ENCODE results near the gene OPALIN.

The OPALIN gene

DNA sequence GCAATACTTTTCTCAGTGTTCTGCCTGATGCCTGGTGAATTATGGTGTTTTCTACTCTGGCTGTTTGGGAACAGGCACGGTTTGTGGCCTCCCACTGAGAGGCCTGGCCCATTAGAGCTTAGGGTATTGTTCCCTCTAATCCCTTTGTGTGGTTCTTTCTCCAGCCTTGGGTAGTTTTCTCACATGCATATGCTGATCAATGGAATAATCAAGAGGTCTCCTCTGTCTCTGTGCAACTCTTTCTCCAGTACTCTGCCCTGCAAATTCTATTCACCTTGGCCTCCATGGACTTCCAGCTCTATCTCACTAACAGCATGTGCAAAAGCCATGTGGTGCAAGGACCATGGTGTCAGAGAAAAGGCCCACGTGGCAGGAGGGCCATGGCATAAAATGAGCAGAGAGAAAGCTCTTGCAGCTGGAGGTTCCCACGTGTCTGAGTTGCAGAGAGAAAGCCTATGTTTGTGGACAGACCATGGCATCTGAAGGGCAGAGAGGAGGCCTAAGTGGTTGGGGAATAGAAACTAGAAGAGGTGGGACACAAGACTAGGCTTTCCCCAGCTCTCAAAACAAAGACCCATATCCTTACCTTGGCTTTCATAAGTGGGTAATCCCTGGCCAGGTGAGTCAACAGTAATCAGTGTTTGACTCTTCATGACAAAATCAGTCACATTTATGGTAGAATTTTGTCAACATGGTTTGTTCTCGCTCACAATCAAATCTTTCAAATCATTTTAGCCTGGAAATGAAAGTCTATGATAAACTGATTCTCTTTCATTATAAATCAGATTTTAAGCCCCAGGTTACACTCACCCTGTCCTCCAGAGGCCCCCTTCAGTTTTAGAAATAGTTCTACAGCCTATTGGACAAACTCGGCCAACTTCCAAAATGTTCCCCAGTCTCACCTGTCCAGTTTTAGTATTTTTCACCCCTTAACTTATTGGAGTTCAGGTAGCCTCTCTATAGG, 17.3 kb downstream of the OPALIN start:
- FAIRE-seq, result no peak
- DNase-seq (ENCODE audit: extremely low spot score, insufficient read length, low read depth), result no peak

DNA sequence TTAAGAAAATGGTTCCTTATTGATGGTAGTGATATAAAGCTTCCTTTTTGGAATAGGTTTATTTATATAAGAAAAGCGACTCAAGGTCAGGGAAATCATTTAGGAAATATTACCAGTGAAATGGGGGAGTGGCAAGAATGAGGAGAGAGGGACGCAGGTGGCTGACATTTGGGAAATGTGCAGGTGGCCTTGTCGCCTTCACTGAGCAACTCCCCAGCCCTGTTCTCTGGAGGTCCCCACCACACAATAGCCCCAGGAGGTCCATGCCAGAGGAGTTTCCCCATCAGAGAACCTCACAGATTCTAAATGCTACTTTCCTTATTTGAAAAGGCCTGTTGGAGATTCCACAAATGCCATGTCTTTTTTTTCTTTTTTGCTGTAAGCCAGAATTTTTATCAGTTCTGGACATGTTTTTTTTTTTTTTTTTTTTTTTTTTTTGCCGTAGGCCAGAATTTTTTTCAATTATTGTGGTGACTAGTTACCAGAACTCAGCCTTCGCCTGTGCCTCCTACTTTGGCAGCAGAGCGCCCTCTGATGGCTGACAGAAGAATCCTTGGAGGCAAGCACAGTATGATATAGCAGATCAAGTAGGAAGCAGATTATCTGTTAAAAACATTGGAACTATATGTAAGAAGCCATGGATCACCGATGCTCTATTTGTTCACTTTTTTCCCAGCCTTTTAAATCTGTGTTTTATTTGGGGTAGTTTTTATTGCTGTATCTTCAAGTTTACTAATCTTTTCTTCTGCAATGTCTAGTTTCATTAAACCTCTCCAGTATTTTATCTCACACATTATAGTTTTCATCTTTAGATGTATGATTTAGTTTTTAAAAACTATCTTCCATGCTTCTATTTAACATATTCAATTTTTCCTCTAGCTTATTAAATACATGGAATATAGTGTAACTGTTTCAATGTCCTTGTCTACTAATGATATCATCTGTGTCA, 18.6 kb downstream of the OPALIN start:
- FAIRE-seq, result peak; percentile 64
- no peak for DNase-seq (ENCODE audit: extremely low spot score, insufficient read length, low read depth)

DNA sequence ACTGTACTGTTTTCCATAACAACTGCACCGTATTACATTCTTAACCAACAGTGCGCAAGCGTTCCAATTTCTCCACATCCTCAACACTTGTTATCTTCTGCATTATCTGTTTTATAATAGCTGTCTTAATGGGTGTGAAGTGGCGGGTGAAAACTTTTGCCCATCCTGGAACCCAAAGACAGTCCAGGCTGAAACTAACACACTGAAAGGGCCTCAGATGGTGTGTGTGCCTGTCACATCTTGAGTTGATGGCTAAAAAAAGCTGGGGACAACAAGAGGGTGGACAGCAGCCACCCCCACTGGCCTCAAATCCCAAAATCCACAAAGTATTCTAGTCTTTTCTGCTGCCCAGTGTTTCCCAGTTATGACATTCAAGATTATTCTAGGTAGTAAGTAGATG, 19.4 kb downstream of the OPALIN start:
- FAIRE-seq, result no peak
- no peak for DNase-seq (ENCODE audit: extremely low spot score, insufficient read length, low read depth)

DNA sequence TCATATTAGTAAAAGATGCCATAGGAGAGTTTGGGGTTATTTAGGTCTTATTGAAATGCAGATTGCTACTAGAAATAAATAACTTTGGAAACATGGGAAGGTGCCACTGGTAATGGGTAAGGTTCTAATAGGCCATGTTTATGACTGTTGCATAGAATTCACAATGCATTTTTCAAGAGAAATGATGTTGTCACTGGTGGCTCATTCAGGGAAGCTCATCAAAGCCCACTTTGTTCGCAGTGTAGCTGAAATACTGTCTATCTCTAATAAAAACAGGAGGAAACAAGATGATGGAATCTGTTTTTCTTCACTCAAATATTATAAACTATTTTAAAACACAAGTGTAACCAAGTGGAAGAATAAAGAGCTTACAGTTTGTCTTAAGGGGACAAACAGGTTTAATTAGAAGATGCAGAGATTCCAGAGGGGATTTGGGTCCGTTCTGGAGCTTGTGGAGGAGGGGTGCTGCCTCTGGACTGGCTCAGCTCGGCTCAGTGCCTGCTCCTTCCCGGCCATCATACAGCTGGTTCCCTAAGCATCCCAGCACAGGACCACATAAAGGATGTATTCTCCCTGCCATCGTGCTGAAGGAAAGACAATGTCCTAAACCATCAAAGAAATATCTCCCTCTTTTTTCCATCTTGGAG, 20.4 kb downstream of the OPALIN start:
- DNase-seq (ENCODE audit: extremely low spot score, insufficient read length, low read depth) (no peak), FAIRE-seq (no peak)

DNA sequence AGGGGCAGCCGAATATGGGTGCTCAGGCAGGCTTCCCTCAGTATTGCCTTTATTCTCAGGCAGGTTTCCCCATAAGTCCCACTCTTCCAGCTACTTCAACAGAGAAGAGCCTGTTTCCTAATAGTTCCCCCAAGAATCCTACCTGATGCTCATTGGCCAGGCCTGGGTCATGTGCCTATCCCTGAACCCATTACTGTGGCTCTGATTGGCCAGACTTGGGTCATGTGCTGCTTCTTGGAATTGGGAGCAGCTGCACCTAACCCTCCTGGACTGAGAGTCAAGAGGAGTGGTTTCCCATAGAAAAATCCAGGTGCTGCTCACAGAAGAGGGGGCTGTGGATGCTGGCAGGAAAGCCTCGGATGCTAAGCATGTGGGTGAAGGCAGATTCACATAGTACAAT, 21.7 kb downstream of the OPALIN start:
- FAIRE-seq, result no peak
- no peak for DNase-seq (ENCODE audit: extremely low spot score, insufficient read length, low read depth)

DNA sequence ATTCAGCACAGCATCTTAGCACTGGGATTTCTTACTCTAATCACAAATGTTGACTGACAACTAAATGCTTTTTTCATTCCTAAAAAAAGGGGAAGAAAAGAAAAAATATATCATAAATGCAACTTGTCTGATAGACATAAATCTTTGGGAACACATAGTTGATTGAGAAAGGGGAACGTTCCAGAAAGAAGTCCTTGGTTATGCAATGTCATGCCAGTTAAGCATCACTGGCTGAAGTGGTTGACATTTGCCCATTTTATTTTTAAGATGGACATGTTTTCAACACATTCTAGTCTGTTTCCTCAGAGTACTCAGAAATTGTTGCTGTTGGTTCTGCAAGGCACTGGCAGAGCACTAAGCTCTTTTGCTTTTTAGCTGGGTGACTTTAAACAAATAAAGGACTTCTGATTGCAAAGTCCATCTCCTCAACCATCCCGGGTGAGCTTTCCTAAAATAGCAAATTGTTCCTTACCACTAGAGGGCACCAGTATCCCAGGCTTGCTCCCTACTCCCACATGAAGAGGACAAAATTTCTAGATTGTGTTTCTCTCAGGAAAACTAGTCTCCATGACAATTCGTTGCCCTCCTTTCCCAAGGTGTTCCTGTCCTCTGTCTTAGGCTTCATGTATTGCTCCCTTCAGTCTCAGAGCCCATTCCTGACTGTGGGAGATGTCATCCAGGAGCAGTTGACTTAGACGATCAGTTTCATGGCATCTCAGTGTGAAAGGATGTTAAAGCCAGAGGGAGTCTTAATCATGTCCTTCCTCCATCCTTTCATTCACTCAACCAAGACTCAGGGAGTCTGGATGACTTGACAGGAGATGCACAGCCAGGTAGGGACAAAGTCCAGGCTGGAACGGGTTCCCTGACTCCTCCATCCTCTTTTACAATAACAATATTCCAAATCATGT, 23.9 kb downstream of the OPALIN start:
- DNase-seq (ENCODE audit: extremely low spot score, insufficient read length, low read depth) (no peak), FAIRE-seq (peak; percentile 88)

DNA sequence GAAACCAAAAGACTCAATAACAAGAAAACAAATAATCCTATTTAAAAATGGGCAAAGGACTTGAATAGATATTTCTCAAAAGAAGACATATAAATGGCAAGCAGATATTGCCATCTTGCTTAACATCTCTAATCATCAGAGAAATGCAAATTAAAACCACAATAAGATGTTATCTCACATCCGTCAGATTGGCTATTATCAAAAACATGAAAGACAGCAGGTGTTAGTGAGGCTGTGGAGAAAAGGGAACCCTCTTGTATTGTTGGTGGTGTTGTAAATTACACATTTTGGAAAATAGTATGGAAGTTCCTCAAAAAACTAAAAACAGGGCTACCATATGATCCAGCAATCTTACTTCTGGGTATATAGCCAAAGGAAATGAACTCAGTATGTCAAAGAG, 25.7 kb downstream of the OPALIN start:
- DNase-seq (ENCODE audit: extremely low spot score, insufficient read length, low read depth), result no peak
- no peak for FAIRE-seq

DNA sequence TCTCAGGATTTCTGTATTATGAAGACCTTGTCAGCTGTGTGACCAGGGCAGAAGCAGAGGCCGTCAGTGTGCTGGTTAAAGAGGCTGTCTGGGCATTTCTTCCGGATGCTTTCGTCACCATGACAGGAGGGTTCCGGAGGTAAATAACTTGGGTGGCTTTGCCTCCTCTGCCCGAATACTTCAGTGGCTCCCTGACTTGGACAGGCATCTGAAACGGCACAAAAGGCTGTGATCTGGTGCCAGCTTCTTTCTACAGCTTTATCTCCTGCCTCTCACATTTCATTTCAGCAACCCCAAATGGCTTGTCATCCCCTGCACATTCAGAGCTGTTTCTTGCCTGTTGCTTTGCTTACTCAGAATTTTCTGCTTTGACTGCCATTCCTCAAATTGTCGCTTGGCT, 31.3 kb downstream of the OPALIN start:
- no peak for FAIRE-seq
- DNase-seq (ENCODE audit: extremely low spot score, insufficient read length, low read depth), result no peak

DNA sequence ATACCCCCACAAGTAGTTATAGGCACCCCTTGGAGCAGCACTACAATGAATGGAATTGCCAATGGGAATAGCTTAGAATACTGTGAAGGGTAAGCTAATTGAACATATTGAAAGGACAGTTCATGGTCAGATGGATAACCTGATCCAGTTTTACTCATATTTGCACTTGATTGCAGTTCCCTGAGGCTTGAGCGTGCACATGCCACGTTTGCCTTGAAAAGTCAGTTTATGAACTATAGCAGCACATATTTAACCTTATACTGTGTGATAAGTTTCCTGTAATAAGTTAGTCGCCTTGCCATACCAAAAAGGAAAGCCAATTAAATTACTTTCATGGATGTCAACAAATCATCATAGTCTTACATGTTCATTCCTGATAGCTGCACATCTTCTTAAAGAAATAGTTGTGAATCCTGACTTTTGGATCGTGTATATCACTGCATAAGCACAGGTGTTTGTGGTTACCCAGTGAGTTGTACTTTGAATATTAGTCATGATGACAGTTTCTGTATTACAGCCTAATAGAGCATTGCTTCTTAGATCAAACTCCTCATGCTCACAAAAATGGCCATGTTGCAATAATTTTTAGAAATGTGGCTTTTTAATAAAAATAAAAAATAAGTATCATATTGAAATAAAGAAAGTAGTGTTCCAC, 33.0 kb downstream of the OPALIN start:
- FAIRE-seq (peak; percentile 94), DNase-seq (ENCODE audit: extremely low spot score, insufficient read length, low read depth) (peak; percentile 61)

DNA sequence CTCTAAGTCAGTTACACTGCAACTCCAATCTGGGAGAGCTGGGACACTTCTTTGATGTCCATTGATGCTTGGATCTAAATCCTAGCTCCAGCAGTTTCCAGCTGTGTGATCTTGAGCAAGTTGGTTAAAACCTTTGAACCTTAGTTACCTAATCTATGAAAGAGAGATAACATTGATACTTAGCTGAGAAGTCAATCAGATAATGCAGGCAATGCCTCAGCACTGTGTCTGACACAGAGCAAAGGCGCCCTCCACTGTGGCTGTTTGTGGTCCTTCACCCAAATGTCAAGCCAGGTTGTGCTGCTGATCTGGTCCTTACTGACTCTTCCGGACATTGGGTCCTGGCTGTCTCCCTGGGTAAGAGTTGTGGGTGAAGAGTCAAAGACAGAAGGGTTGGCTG, 34.4 kb downstream of the OPALIN start:
- no peak for FAIRE-seq
- DNase-seq (ENCODE audit: extremely low spot score, insufficient read length, low read depth), result no peak

DNA sequence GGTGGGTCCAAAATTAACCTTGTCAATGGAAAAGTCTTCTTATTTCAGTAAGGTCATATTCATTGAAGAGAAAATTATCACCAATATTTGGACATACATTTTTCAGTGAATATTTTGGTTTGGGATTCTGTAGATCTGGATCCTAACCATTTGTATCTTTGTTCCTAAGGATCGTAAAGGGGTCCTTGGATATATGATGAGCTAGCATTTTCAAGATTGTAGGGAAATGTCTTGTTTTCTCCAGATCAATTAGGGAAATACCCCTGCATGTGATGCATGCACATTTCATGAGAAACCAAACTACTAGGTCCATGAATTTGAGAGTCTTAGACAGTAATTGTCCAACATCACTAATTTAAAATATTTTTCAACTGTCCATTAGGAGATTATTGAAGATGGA, 36.5 kb downstream of the OPALIN start:
- FAIRE-seq, result no peak
- no peak for DNase-seq (ENCODE audit: extremely low spot score, insufficient read length, low read depth)

DNA sequence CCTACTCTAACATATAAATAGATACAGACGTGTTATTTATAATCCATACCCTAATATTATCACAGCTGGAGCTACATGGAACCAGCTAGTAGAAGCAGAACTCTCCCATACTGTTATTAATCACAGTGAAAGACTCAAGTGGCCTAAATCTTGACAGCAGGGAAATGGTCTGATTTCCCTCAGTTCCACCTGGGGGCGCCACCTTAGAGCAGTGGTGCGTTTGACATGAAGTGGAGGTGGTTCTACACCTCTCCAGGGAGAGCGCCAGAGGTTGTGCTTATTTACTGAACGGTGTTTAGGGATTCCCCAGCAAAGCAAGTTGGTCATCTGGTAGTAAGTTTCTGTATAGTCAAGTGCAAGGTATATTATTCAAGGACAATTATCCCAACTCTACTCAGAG, 37.0 kb downstream of the OPALIN start:
- FAIRE-seq, result no peak

DNA sequence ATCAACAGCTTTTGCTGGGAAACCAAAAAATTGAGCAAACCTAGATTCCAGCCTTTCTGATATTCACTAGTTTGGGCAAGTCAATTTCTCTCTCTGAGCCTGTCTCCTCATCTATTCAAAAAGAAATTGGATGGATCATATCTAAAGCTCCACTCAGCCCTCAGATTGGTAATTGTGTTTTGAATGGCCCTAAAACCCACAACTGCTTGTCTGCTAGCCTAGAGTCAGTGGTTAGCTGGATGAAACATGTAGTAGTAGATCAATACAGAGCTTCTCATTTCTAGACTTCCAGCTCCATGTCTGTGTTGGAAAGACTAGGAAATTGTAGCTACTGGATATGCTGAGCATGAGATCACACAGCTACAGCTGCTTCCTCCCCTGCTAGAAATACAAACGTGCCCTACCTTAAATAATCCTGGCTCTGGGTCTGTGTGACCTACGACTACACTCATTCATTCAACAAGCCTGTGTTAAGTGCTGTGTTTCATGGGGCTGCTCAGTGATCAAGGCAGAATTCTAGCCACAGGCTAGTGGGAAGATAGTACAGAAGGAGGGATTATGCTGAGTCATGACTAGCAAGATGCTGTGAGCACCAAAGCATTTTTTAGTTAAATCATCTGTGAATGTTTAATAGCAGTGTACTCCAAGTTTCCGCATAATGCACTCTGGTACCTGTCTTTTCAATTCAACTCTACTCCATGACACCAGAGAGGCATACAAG, 38.9 kb downstream of the OPALIN start:
- DNase-seq (ENCODE audit: extremely low spot score, insufficient read length, low read depth), result no peak
- FAIRE-seq, result peak; percentile 12

More for the DNA sequence above, 37.0 kb downstream of the OPALIN start:
- no peak for DNase-seq (ENCODE audit: extremely low spot score, insufficient read length, low read depth)

DNA sequence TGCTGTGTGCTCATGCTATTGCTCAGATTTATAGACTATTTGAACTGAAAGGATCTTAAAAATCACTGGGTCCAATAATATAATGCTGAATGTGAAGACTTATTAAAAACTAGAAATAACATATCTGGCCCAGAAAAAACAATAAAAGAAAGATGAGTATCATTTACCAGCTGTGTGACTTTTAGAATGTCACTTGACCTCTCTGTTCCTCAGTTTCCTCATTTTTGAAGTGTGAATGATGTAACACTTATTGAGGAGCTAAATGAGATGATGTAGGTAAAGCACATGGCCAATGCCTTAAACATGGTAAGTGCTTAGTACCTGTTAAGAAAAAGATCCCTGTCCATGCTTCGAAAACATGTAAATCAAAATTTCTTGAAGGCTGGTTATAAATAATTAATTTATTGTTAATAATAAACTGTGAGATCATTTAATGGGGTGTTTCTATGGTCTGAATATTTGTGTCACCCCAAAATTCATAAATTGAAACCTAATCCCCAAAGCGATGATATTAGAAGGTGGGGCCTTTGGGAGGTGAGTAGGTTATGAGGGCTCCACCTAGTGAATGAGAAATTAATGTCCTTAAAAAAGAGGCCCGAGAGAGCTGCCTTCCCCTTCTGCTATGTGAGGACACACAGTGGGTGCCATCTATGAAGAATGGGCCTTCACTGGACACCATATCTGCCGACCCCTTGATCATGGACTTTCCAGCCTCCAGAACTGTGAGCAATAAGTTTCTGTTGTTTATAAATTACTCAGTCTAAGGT, 41.6 kb downstream of the OPALIN start:
- no peak for DNase-seq (ENCODE audit: extremely low spot score, insufficient read length, low read depth)
- FAIRE-seq, result no peak

DNA sequence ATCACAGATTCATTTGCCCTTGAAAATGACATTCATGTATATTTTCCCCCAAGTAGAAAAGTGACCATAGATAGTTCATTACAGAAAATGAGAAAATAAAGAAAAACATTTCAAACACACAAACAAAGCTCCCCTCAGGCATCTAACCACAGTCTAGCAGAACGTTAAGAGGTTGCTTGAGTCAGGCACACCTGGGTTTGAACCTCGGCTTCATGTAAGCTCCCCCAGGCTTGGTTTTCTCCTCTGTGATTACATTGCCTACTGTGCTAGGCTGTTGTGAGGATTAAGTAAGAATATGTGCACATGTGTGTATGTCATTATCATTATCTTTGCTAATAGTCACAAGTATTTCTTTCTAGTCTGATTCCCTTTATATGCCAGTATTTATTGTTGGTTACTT, 45.5 kb downstream of the OPALIN start:
- DNase-seq (ENCODE audit: extremely low spot score, insufficient read length, low read depth) (no peak), FAIRE-seq (no peak)

DNA sequence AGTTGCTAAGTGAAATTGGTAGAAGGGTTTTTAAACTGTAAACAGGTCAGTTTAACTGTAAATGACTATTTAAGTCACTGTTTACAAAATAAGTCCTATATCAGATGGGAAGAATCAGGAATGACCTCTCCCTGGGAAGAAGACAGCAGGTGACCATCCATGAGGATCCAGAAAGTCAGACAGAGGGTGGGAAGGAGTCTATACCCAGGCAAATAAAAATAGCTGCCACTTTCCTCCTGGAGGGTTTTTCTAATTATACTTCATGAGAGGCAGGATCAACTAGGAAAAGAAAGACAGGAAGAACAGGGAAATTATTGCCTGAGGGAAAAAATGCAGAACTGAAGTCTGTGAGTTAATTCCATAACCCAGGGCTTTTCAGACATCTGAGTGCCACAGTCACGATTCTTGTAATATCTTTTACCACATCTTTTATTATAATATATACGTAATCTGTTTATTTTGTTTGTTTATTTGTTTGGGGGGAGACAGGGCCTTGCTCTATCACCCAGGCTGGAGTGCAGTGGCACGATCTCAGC, 47.6 kb downstream of the OPALIN start:
- DNase-seq (ENCODE audit: extremely low spot score, insufficient read length, low read depth) (no peak), FAIRE-seq (no peak)

DNA sequence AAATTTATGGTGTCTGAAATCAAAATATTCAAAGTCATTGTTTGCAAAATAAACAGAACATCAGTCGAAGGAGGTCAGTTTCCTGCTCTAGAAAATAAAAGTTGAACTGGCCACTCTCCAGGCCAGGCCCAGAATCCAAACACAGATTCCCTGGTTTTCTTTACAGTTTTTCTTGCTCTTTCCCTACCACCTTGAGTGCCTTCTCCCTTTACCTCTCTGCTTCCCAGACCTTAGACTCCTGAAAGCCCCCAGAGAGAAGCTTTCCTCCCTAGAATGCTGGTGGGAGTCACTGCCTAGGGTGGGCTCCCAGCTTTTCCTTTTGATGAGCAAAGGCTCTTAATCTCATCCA, 48.5 kb downstream of the OPALIN start:
- FAIRE-seq (no peak), DNase-seq (ENCODE audit: extremely low spot score, insufficient read length, low read depth) (no peak)

Measured in GM18507 (cell line).